ENCODE data around the gene TMEM233.
"Not testable (repeated sequence)": the region's sequence is repeated elsewhere in the genome, so short reads cannot be mapped to it uniquely, and the experiment has no call there.

Gene TMEM233

GRCh38 chr12:119613319-119613936 lies 19.9 kb downstream of the TMEM233 start:
- DNase-seq = no peak

- no peak for DNase-seq
Measured at GRCh38 chr12:119614705-119615104, 21.1 kb downstream of the TMEM233 start.

GRCh38 chr12:119615518-119616475 lies 22.2 kb downstream of the TMEM233 start:
- no peak for DNase-seq

- not testable (repeated sequence) for DNase-seq
Measured at GRCh38 chr12:119618328-119618896, 24.8 kb downstream of the TMEM233 start.

- no peak for DNase-seq
Measured at GRCh38 chr12:119620490-119620889, 26.9 kb downstream of the TMEM233 start.

- no peak for DNase-seq
Measured at GRCh38 chr12:119621878-119622277, 28.3 kb downstream of the TMEM233 start.

GRCh38 chr12:119624966-119625365 lies 31.4 kb downstream of the TMEM233 start:
- DNase-seq = no peak

- no peak for DNase-seq
Measured at GRCh38 chr12:119627019-119627643, 33.6 kb downstream of the TMEM233 start.

GRCh38 chr12:119627686-119628085 lies 34.1 kb downstream of the TMEM233 start:
- DNase-seq = no peak

- no peak for DNase-seq
Measured at GRCh38 chr12:119630223-119630780, 36.7 kb downstream of the TMEM233 start.

GRCh38 chr12:119630962-119631550 lies 37.5 kb downstream of the TMEM233 start:
- DNase-seq = no peak

- no peak for DNase-seq
Measured at GRCh38 chr12:119631930-119632678, 38.5 kb downstream of the TMEM233 start.

GRCh38 chr12:119634743-119635142 lies 41.2 kb downstream of the TMEM233 start:
- DNase-seq = no peak

- DNase-seq = no peak
Measured at GRCh38 chr12:119642986-119643385, 49.4 kb downstream of the TMEM233 start.

- DNase-seq = no peak
Measured at GRCh38 chr12:119644930-119645329, 51.4 kb downstream of the TMEM233 start.

GRCh38 chr12:119645535-119646059 lies 52.0 kb downstream of the TMEM233 start:
- DNase-seq = no peak

- no peak for DNase-seq
Measured at GRCh38 chr12:119649202-119649808, 55.7 kb downstream of the TMEM233 start.

- DNase-seq = no peak
Measured at GRCh38 chr12:119652665-119653064, 59.1 kb downstream of the TMEM233 start.

GRCh38 chr12:119657001-119657400 lies 63.4 kb downstream of the TMEM233 start:
- not testable (repeated sequence) for DNase-seq

- DNase-seq = not testable (repeated sequence)
Measured at GRCh38 chr12:119658166-119658565, 64.6 kb downstream of the TMEM233 start.

- peak; percentile 62 for DNase-seq
Measured at GRCh38 chr12:119659289-119659897, 65.8 kb downstream of the TMEM233 start.

Measured in stimulated activated CD8-positive, alpha-beta memory T cell treated with anti-CD3 and anti-CD28 coated beads, Interleukin-4, amount 100 ng/mL, for 48 hours (primary cell).